MCF 10A (cell line): Measurements from ENCODE around the gene CPNE2. TPM values are rescaled to one million over a fixed set of nuclear protein-coding genes. Genes with fewer than 3 reads are reported as not detected.
A peak's percentile ranks its signal among the peaks of the same experiment; 100 is the strongest.

Source experiments
- BruUV-seq: library from RNA; stranded (reverse); fragments of 400-500 nt; replicated peaks from 2 replicates; lab custom pipeline; 2021; lab: Mats Ljungman, UMichigan
- CTCF ChIA-PET: fragments of 300-600 bp; sonication (Branson Sonifier 250); formaldehyde crosslinking; extraction: SDS; loops from one replicate; lab custom pipeline; 2021; ENCODE audit warnings: antibody characterized with exemption, inconsistent platforms; lab: Yijun Ruan, JAX
- POLR2A ChIA-PET: fragments of 300-600, 350-650 bp; sonication (Branson Sonifier 250); formaldehyde crosslinking; extraction: SDS; loops from one replicate; lab custom pipeline; 2020; ENCODE audit warnings: antibody characterized with exemption, inconsistent platforms; lab: Yijun Ruan, JAX
- DNase-seq: peaks from one replicate; pipeline ENCODE4 v3.0.0-alpha.2; 2018; ENCODE audit not compliant: unreplicated experiment
- H3K27ac Mint-ChIP-seq: one replicate; pipeline ENCODE4 v1.8.0; 2022; ENCODE audit warnings: mild to moderate bottlenecking, low read depth, mixed read lengths; ENCODE audit not compliant: unreplicated experiment
- H3K27me3 Mint-ChIP-seq: one replicate; pipeline ENCODE4 v1.8.0; 2022; ENCODE audit warnings: mixed read lengths; ENCODE audit not compliant: insufficient read depth, unreplicated experiment
- H3K36me3 Mint-ChIP-seq: one replicate; pipeline ENCODE4 v1.8.0; 2022; ENCODE audit warnings: mild to moderate bottlenecking, moderate library complexity, mixed read lengths; ENCODE audit not compliant: insufficient read depth, unreplicated experiment
- H3K4me1 Mint-ChIP-seq: one replicate; pipeline ENCODE4 v1.8.0; 2022; ENCODE audit warnings: mixed read lengths; ENCODE audit not compliant: insufficient read depth, unreplicated experiment
- H3K4me3 Mint-ChIP-seq: one replicate; pipeline ENCODE4 v1.8.0; 2022; ENCODE audit warnings: mild to moderate bottlenecking, moderate library complexity, mixed read lengths; ENCODE audit not compliant: unreplicated experiment
- H3K9me3 Mint-ChIP-seq: one replicate; pipeline ENCODE4 v1.8.0; 2022; ENCODE audit warnings: mixed read lengths; ENCODE audit not compliant: unreplicated experiment
- CTCF ChIP-seq: fragments of 200-600 bp; IDR thresholded peaks from one replicate; pipeline ENCODE4 v1.8.0; 2022; ENCODE audit warnings: antibody characterized with exemption, mild to moderate bottlenecking; ENCODE audit not compliant: unreplicated experiment
- intact Hi-C: fragments of 100-400 bp; cut with micrococcal nuclease; formaldehyde crosslinking; loops from 2 replicates; pipeline ENCODE4 v1.14.1; 2022
- total RNA-seq: library from RNA; stranded (reverse); gene quantifications from 2 replicates; pipeline ENCODE4 v1.2.3, GENCODE V29; 2022

CPNE2 gene
- total RNA-seq, 1 experiment from 2014 or later = 6.7 TPM

- CTCF ChIA-PET = interaction anchor here (0.6 to 1.0 kb wide), 5 partner anchors 10 to 559 kb away, joined by 3 to 6 read pairs (median 4); partner anchors contain the start of gene CPNE2
Measured at GRCh38 chr16:57166451-57166850, 74.1 kb downstream of the CPNE2 start.

GRCh38 chr16:57166951-57167350 lies 74.6 kb downstream of the CPNE2 start:
- ChIA-PET CTCF (interaction anchor here (0.6 to 0.8 kb wide), 3 partner anchors 12 to 560 kb away, joined by 3 to 6 read pairs (median 4); partner anchors contain the start of gene CPNE2), POLR2A (no interaction called here)
- H3K27me3 Mint-ChIP-seq = no peaks in the 10 kb centered on the region
- H3K4me3 Mint-ChIP-seq = no peak overlapping the region
- peaks cover 13% of the 10 kb centered on the region for H3K4me1 Mint-ChIP-seq
- H3K9me3 Mint-ChIP-seq = no peaks in the 10 kb centered on the region
- no peak for TF ChIP-seq CTCF
- BruUV-seq = no TSS peak
- no peak overlapping the region for H3K27ac Mint-ChIP-seq
- intact Hi-C loops = loop anchor here (5.0 to 10.0 kb wide), 2 partner anchors 232 to 375 kb away; partner anchors contain the start of gene HERPUD1
- H3K36me3 Mint-ChIP-seq = peaks cover 74% of the 10 kb centered on the region
- DNase-seq = no peak

More at GRCh38 chr16:57166451-57166850, 74.1 kb downstream of the CPNE2 start:
- DNase-seq = no peak
- H3K36me3 Mint-ChIP-seq = peaks cover 74% of the 10 kb centered on the region
- H3K27me3 Mint-ChIP-seq = no peaks in the 10 kb centered on the region
- no peak overlapping the region for H3K27ac Mint-ChIP-seq
- no peaks in the 10 kb centered on the region for H3K9me3 Mint-ChIP-seq
- intact Hi-C loops = loop anchor here (5.0 to 10.0 kb wide), 2 partner anchors 232 to 374 kb away; partner anchors contain the start of gene HERPUD1
- H3K4me1 Mint-ChIP-seq = peaks cover 13% of the 10 kb centered on the region
- BruUV-seq = no TSS peak
- no peak for TF ChIP-seq CTCF
- no peak overlapping the region for H3K4me3 Mint-ChIP-seq
- POLR2A ChIA-PET = interaction anchor here (0.7 kb wide), 1 partner anchor 19 kb away, joined by 4 read pairs; the partner anchor contains the start of genes PSME3IP1 and RSPRY1

- Mint-ChIP-seq H3K4me1 (peaks cover 13% of the 10 kb centered on the region), H3K4me3 (no peak overlapping the region), H3K27me3 (no peaks in the 10 kb centered on the region), H3K27ac (no peak overlapping the region), H3K36me3 (peaks cover 74% of the 10 kb centered on the region), H3K9me3 (no peaks in the 10 kb centered on the region)
- intact Hi-C loops = loop anchor here (5.0 to 10.0 kb wide), 2 partner anchors 233 to 375 kb away; partner anchors contain the start of gene HERPUD1
- no TSS peak for BruUV-seq
- ChIA-PET CTCF (interaction anchor here (0.7 to 0.8 kb wide), 4 partner anchors 12 to 693 kb away, joined by 3 to 4 read pairs (median 4); partner anchors contain the start of gene CPNE2), POLR2A (no interaction called here)
- TF ChIP-seq CTCF = no peak
- no peak for DNase-seq
Measured at GRCh38 chr16:57167538-57167937, 75.2 kb downstream of the CPNE2 start.

- peak; percentile 60 for TF ChIP-seq CTCF
- H3K27ac Mint-ChIP-seq = no peak overlapping the region
- no peaks in the 10 kb centered on the region for H3K9me3 Mint-ChIP-seq
- CTCF ChIA-PET = interaction anchor here (0.7 to 0.8 kb wide), 4 partner anchors 13 to 693 kb away, joined by 3 to 4 read pairs (median 4); partner anchors contain the start of gene CPNE2
- POLR2A ChIA-PET = no interaction called here
- H3K4me1 Mint-ChIP-seq = peaks cover 13% of the 10 kb centered on the region
- H3K36me3 Mint-ChIP-seq = peaks cover 74% of the 10 kb centered on the region
- intact Hi-C loops = loop anchor here (1.0 to 10.0 kb wide), 5 partner anchors 75 to 376 kb away; partner anchors contain the start of genes CPNE2 and HERPUD1
- no peak overlapping the region for H3K4me3 Mint-ChIP-seq
- DNase-seq = peak; percentile 63
- no peaks in the 10 kb centered on the region for H3K27me3 Mint-ChIP-seq
- BruUV-seq = no TSS peak
Measured at GRCh38 chr16:57167953-57168352, 75.6 kb downstream of the CPNE2 start.
